Astrocyte (in vitro differentiated cells and primary cell): ENCODE measurements around the gene UBE2Z.

ENCODE experiments used
- CTCF ChIP-seq: IDR thresholded peaks from 2 replicates; pipeline ENCODE4 v1.5.1; 2011; ENCODE audit warnings: low read depth, mild to moderate bottlenecking, inconsistent platforms, low read length, moderate library complexity; ENCODE audit not compliant: insufficient read depth
- EZH2 ChIP-seq: IDR thresholded peaks from 2 replicates; pipeline ENCODE4 v1.6.1; 2012; ENCODE audit warnings: mild to moderate bottlenecking, low read length, inconsistent platforms; ENCODE audit not compliant: insufficient read depth

DNA sequence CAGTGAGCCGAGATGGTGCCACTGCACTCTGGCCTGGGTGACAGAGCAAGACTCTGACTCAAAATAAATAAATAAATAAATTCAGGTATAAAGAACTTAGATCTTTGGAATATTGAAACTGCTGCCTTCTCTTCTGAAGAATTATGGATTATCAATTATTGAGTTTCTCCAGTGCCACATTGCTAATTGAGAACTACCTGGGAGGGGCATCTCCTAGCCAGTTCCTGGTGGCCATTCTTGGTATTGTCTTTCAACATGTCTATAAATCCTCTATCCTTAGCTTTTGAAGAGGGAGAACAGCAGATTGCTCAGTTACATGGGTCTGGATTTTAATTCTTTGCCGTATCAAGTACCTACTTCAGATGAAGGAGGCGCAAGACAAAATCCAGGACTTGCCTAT lies 48.2 kb upstream of the UBE2Z start:
- TF ChIP-seq CTCF (peak; percentile 27), EZH2 (no peak)
